CD4-positive, alpha-beta T cell (primary cell): ENCODE measurements around the gene GSTCD. TPM values are rescaled to one million over a fixed set of nuclear protein-coding genes. Genes with fewer than 3 reads are reported as not detected.

Source experiments
- ATAC-seq: fragments of 200-7000 bp; cut with Tn5 transposase; one replicate; pipeline ENCODE4 v1.10.0; 2022; ENCODE audit warnings: mild to moderate bottlenecking; ENCODE audit not compliant: poor library complexity
- CTCF ChIA-PET: fragments of 350-600 bp; sonication (Branson Sonifier 250); formaldehyde crosslinking; loops from one replicate; lab custom pipeline; 2021; ENCODE audit warnings: antibody characterized with exemption, inconsistent platforms; lab: Charles Lee
- POLR2A ChIA-PET: fragments of 350-600 bp; sonication (Branson Sonifier 250); formaldehyde crosslinking; loops from one replicate; lab custom pipeline; 2021; ENCODE audit warnings: antibody characterized with exemption, inconsistent platforms; lab: Charles Lee
- DNase-seq, 14 experiments: peaks; one replicate each; pipeline ENCODE4 v3.0.0-alpha.2; 2013 to 2020; ENCODE audit warnings: mixed read lengths in 2 of 14
- H3K27ac ChIP-seq, 2 donors: one replicate each; pipeline versions ENCODE4 v1.5.1 to v1.7.0; 2013; ENCODE audit warnings: low read length in 2 of 2, low read depth in 1 of 2, mild to moderate bottlenecking in 1 of 2
- H3K27me3 ChIP-seq, 2 experiments: 1 replicate in 1 of 2; 2 replicates in 1 of 2; pipeline versions ENCODE4 v1.6.1 to v1.7.0; 2013; ENCODE audit warnings: low read length in 2 of 2, control low read depth in 1 of 2, mild to moderate bottlenecking in 1 of 2, moderate library complexity in 1 of 2; ENCODE audit not compliant: insufficient read depth in 2 of 2, control insufficient read depth in 1 of 2
- H3K36me3 ChIP-seq: one replicate; pipeline ENCODE4 v1.6.1; 2013; ENCODE audit warnings: low read length, control low read depth; ENCODE audit not compliant: insufficient read depth
- H3K4me1 ChIP-seq: one replicate; pipeline ENCODE4 v1.6.1; 2013; ENCODE audit warnings: low read length, control low read depth; ENCODE audit not compliant: insufficient read depth
- H3K4me3 ChIP-seq: one replicate; pipeline ENCODE4 v1.5.1; 2013; ENCODE audit warnings: mild to moderate bottlenecking, low read length, moderate library complexity
- H3K9me3 ChIP-seq, 2 experiments: 1 replicate in 1 of 2; 2 replicates in 1 of 2; pipeline versions ENCODE4 v1.6.1 to v1.7.0; 2013; ENCODE audit warnings: low read length in 2 of 2, mild to moderate bottlenecking in 2 of 2, control low read depth in 1 of 2, moderate library complexity in 1 of 2; ENCODE audit not compliant: control insufficient read depth in 1 of 2, insufficient read depth in 1 of 2
- H3K27ac Mint-ChIP-seq: one replicate; pipeline ENCODE4 v1.8.0; 2020; ENCODE audit warnings: mixed read lengths
- H3K27me3 Mint-ChIP-seq: one replicate; pipeline ENCODE4 v1.8.0; 2021; ENCODE audit warnings: mixed read lengths
- H3K36me3 Mint-ChIP-seq: one replicate; pipeline ENCODE4 v1.8.0; 2021; ENCODE audit warnings: low read depth, mixed read lengths
- H3K4me1 Mint-ChIP-seq: one replicate; pipeline ENCODE4 v1.8.0; 2021; ENCODE audit warnings: low read depth, mixed read lengths
- H3K4me3 Mint-ChIP-seq: one replicate; pipeline ENCODE4 v1.8.0; 2020; ENCODE audit warnings: mild to moderate bottlenecking, mixed read lengths
- H3K9me3 Mint-ChIP-seq: one replicate; pipeline ENCODE4 v1.8.0; 2020; ENCODE audit warnings: mixed read lengths
- intact Hi-C, 2 experiments: fragments of 100-400 bp; cut with DNase I in 1 of 2; cut with micrococcal nuclease in 1 of 2; formaldehyde crosslinking; loops; one replicate each; pipeline versions ENCODE4 v1.15.1 to v1.9.0; 2023 to 2025; cut with DNase I, micrococcal nuclease
- total RNA-seq, 174 experiments: library from RNA in 2 of 174; stranded (reverse) in 2 of 174; gene quantifications; one replicate each; pipeline ENCODE4 v1.2.3 and lab custom pipeline; 2021 to 2026
- TF ChIP-seq, protein P1 (sequence below): fragments of 200-600 bp; IDR thresholded peaks from one replicate; pipeline ENCODE4 v1.8.0; 2022; ENCODE audit warnings: antibody characterized with exemption, mild to moderate bottlenecking

Gene GSTCD
- total RNA-seq, 2 experiments from 2014 or later: 5.2 to 5.3 TPM

DNA sequence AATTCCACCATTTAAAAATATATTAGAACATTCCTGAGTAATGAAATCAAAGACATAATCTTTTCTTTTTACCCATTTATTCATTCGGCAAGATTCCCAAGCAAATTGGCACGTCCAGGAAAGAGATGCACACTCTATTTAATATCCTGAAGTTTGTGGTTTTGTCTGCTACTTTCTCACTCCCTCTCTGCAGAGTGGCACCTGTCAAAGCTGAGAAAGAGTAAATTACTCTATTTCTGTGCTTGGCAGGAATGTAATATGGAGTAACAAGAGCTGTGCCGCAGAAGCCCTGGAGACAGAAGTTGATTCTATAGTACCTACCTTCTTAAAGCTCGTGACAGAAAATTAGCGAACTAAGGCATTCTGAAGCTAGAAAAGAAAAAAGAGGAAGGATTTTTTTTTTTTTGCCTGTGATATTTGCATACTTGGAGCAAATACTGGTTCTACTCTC is 5.5 kb downstream of the GSTCD start:
- no peaks in the 10 kb centered on the region for H3K36me3 ChIP-seq
- H3K27me3 ChIP-seq: no peaks in the 10 kb centered on the region
- DNase-seq (no peak), ATAC-seq (no peak)
- H3K9me3 ChIP-seq: no peaks in the 10 kb centered on the region
- Mint-ChIP-seq H3K36me3 (peaks cover 5% of the 10 kb centered on the region), H3K27me3 (no peaks in the 10 kb centered on the region), H3K9me3 (no peaks in the 10 kb centered on the region), H3K4me3 (no peak overlapping the region), H3K4me1 (peaks cover 8% of the 10 kb centered on the region), H3K27ac (no peak overlapping the region)
- ChIA-PET CTCF (interaction anchor here (0.8 kb wide), 1 partner anchor 240 kb away, joined by 4 read pairs; the partner anchor contains the start of gene PPA2), POLR2A (no interaction called here)
- TF ChIP-seq, protein P1, sequence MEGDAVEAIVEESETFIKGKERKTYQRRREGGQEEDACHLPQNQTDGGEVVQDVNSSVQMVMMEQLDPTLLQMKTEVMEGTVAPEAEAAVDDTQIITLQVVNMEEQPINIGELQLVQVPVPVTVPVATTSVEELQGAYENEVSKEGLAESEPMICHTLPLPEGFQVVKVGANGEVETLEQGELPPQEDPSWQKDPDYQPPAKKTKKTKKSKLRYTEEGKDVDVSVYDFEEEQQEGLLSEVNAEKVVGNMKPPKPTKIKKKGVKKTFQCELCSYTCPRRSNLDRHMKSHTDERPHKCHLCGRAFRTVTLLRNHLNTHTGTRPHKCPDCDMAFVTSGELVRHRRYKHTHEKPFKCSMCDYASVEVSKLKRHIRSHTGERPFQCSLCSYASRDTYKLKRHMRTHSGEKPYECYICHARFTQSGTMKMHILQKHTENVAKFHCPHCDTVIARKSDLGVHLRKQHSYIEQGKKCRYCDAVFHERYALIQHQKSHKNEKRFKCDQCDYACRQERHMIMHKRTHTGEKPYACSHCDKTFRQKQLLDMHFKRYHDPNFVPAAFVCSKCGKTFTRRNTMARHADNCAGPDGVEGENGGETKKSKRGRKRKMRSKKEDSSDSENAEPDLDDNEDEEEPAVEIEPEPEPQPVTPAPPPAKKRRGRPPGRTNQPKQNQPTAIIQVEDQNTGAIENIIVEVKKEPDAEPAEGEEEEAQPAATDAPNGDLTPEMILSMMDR: no peak
- no peak overlapping the region for H3K27ac ChIP-seq
- H3K4me3 ChIP-seq: no peak overlapping the region
- intact Hi-C loops: loop anchor here (2.0 to 10.0 kb wide), 2 partner anchors 569 to 573 kb away; partner anchors contain the start of gene TET2 (in 1 of the 2)
- H3K4me1 ChIP-seq: peaks cover 3% of the 10 kb centered on the region

DNA sequence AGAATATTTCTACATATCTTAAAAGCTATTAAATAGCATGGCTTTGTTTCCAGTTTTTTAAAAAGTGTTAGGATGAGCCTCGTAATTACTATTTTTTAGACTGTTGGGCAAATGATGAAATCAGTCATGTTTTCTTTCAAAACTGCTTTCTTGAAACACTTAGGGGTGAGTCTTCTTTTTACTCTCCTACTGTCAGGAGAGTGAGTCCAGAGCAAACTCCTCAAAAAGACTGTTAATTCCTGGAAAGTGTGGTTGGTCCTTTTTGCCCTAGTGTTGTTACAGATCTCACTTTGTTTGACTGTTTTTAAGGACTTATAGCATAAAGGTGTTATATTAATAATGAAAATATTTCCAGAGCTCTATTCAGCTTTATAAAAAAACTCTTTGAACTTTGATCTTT is 6.3 kb downstream of the GSTCD start:
- Mint-ChIP-seq H3K36me3 (peaks cover 10% of the 10 kb centered on the region), H3K4me1 (no peaks in the 10 kb centered on the region)
- intact Hi-C loops: loop anchor here (2.0 to 10.0 kb wide), 2 partner anchors 570 to 574 kb away; partner anchors contain the start of gene TET2 (in 1 of the 2)

DNA sequence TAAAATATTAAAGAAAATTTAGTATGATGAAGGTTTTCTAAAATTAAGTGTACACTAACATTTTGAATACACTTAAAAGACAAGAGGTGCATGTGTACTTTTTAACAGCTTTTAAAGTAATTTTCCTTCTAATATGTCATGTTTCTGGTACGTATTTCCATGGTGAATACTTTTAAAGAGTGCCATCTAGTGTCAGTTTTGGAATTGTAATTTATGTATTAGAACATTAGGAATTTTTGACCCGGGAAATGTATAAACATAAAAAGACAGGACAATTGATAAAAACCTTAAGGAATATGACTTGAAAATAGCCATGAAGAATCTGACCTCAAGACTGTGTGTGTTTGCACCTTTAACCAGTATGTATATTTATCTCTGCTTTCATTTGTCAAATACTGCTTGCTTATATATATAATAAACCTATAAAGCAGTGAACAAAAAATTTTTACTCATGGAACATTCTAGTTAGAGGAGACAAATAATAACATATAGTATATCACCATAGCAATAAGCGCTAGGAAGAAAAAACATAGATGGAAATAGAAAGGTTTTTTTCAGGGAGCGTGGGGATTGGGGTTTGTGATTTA is 7.2 kb downstream of the GSTCD start:
- POLR2A ChIA-PET: interaction anchor here (1.0 kb wide), 1 partner anchor 241 kb away, joined by 3 read pairs; the partner anchor contains the start of gene PPA2
- no peaks in the 10 kb centered on the region for H3K27me3 Mint-ChIP-seq
- no peak overlapping the region for H3K4me3 ChIP-seq
- DNase-seq: peak in 3 of 14 experiments; percentile 36 to 49 (median 37)
- intact Hi-C loops: loop anchor here (2.0 to 10.0 kb wide), 2 partner anchors 571 to 575 kb away; partner anchors contain the start of gene TET2 (in 1 of the 2)
- no peaks in the 10 kb centered on the region for H3K9me3 ChIP-seq
- ATAC-seq: peak; percentile 34
- peaks cover 14% of the 10 kb centered on the region for H3K36me3 Mint-ChIP-seq
- no peaks in the 10 kb centered on the region for H3K9me3 Mint-ChIP-seq
- H3K27ac Mint-ChIP-seq: no peak overlapping the region
- TF ChIP-seq, protein P1: peak; percentile 76
- H3K27ac ChIP-seq: no peak overlapping the region
- H3K27me3 ChIP-seq: no peaks in the 10 kb centered on the region
- H3K4me1 Mint-ChIP-seq: no peaks in the 10 kb centered on the region
- no peaks in the 10 kb centered on the region for H3K36me3 ChIP-seq
- no peaks in the 10 kb centered on the region for H3K4me1 ChIP-seq
- no peak overlapping the region for H3K4me3 Mint-ChIP-seq
- CTCF ChIA-PET: interaction anchor here (1.0 kb wide), 1 partner anchor 17 kb away, joined by 3 read pairs; no protein-coding TSS in a partner anchor

More for the DNA sequence above, 6.3 kb downstream of the GSTCD start:
- TF ChIP-seq, protein P1: no peak
- no peak overlapping the region for H3K4me3 Mint-ChIP-seq
- POLR2A ChIA-PET: interaction anchor here (1.0 kb wide), 1 partner anchor 241 kb away, joined by 3 read pairs; the partner anchor contains the start of gene PPA2
- no peak overlapping the region for H3K27ac Mint-ChIP-seq
- no peak overlapping the region for H3K27ac ChIP-seq
- ATAC-seq (no peak), DNase-seq (no peak)
- H3K9me3 ChIP-seq: no peaks in the 10 kb centered on the region
- no peak overlapping the region for H3K4me3 ChIP-seq
- no peaks in the 10 kb centered on the region for H3K4me1 ChIP-seq
- no peaks in the 10 kb centered on the region for H3K36me3 ChIP-seq
- H3K27me3 ChIP-seq: no peaks in the 10 kb centered on the region
- CTCF ChIA-PET: interaction anchor here (1.0 kb wide), 1 partner anchor 16 kb away, joined by 3 read pairs; no protein-coding TSS in a partner anchor
- no peaks in the 10 kb centered on the region for H3K27me3 Mint-ChIP-seq
- H3K9me3 Mint-ChIP-seq: no peaks in the 10 kb centered on the region
